HG03095 (cell line): ENCODE data around the gene SMAD2.
"Not testable (repeated sequence)": the region's sequence is repeated elsewhere in the genome, so short reads cannot be mapped to it uniquely, and the experiment has no call there.

ENCODE experiments used
- ATAC-seq: cut with Tn5 transposase; IDR thresholded peaks from one replicate; pipeline ENCODE4 v1.9.1; 2021; ENCODE audit warnings: moderate library complexity; ENCODE audit not compliant: unreplicated experiment

Gene SMAD2

DNA sequence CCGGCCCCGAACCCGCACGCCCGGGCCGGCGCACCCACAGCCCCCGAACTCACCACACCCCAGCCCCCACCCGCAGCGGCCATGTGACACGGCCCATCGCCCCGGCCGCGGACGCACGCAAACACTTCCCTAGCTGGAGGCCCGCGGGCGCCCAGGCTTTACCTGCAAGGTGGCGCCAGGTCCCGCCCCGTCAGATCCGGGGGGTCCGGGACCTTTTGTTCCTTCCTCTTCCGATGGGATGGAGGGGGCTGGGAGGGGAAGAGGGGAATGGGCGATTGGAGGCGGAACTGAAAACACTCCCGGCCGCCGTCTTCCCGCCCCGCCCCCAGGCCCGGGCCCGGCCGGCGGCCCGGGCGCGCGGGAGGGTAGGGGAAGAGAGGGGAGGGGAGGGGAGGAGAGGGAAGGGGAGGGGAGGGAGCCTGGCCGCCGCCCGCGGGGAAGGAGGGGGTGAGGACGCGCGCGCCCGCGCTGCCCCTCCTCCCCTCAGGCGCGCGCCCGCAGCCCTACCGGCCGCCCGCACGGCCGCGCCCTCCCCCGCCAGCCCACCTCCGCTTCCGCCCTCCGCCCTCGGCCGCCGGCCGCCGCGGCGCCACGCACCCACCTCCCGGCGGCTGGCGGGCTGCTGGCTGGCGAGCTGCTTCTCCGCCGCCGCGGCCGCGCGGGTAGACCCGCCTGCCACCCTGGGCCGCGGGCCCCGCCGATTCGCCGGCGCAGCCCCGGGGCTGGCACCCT lies at the start of gene SMAD2:
Gene SMAD2 (minus strand): TSS at position 461 of the 732 bp plus-strand sequence. CDS start 33,903 bp downstream, outside the sequence.
- peak; percentile 56 for ATAC-seq

DNA sequence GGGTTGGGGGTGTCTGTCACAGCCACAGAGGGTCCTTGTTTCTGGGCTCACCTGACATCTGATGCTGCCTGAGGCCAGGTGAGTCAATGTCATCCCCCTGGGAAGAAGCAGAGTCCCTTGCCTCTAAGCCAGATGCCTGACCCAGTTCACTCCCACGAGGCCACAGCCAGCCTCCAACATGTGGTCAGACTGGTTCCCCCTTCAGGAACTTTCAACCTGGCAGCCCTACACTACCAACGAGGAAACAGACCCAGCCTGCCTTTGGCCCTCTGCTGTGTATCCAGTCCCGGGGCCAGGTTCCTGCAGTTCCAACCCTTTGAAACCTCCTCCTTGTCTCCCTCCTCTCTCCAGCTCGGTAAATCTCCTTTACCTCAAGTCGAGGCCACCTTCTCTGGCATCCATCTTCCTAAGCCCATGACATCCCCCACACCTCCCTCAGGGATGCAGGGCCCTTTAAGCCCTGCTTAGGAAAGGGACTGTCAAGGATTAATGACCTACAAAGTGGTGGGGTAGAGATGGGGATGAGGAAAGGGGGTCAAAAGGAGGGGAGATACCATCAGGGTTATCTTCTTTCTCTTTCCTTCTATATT lies 49.2 kb upstream of the SMAD2 start:
- ATAC-seq: no peak

DNA sequence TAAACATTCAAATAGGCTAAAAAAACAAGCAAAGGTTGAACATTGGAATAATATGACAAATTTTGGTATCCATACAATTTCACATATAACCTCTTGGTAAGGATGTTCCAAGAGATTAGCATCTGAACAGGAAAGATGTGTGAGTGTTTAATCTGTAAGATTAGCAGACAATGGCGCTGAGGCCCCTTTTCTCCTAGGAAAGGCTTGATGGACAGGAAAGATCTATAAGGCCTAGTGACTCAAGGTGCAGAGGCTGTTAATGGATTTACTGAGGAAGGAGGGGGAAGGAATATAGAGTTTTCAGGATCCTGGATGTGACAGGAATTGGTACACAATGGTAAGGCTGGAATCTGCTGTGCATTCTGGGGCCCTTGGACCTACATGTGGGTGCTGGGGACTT lies 48.1 kb upstream of the SMAD2 start:
- no peak for ATAC-seq

DNA sequence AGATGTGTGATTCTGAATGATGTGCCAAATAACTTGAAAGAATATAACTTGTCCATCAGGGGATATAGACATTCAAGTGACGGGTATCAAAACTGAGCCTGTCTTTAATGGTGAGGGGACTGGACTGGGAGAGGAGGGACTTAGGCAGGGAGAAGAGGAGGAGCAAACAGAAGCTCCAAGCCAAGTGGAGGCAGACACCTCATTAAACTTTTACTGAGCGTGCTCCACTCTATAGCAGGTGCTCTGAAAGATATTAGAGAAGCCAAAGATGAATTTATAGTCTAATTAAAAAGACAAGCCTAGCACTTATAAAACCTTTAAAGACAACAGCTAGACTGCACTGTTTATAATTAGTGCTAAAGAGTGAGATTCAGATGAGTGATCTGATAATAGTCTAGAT lies 47.7 kb upstream of the SMAD2 start:
- ATAC-seq: no peak

DNA sequence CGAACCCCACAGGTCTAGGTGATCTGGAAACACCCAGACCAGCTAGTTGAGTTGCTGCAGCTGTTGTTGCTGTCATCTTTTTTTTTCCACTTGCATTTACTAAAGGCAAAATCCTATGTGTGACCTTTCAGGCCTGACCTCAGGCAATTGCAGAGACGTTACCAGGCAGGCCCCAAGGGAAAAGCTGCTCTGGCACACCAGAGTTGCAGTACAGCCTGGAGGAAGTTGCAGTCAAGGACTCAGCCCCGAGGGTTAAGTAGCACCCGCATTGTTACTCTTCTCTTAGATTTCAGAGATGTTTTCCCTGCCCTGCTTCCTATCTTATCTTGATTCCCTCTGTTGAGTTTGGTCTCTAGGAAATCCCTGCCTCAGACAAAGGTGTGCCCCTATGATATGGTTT lies 45.2 kb upstream of the SMAD2 start:
- no peak for ATAC-seq

DNA sequence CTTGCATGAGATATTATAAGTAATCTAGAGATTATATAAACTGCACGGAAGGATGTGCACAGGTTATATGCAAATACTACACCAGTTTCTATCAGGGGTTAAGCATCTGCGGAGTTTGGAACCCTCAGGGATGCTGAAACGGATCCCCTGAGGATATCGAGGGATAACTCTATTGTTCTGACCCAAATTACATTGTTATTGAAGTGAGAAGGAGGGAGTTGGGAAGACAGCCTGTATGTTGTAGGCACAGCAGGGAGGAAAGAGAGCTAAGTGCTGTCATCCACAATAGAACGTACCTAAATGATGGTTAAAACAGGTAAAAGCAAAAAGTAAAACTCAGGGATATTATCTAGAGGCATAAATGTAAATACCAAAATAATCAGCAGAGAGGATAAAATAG lies 44.6 kb upstream of the SMAD2 start:
- ATAC-seq: no peak

DNA sequence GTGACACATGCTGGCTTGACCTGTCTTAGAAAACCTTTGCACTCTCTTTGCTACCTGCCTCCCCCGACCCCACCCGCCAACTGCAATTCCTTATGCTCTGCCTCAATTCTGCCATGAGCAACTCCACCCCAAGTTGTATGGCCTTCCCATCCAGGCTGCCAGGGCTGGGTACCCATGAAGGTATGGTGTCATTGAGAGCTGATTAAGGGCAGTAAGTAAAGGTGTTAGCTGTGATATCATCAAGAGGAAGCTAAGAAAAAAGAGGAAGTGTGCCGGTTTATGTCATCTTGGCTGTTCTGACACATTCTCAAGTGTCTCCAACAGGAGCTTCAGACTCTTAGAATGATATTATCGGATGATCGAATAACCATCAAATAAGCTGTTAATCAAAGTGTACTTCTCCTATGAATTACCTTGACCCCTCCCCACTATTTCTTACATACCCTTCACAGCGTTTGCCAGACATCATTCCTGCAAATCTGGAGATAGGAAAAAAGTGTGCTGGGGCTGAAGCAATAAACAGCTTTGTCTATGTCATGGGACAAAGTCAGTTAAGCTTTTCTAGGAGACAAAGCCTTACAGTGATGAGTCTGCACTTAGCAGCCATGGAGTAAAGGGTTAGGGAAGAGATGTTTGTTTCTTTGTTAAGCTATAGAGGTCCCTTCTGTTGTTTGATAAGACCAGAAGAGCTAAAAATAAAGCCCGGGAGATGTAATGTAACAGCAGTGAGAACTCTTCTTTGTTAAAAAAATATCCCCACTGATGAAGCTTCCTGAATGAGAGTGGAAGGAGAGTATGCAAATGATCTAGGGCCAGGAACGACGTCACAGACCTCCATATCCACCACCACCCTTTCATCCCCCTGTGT lies 40.4 kb upstream of the SMAD2 start:
- ATAC-seq: no peak

DNA sequence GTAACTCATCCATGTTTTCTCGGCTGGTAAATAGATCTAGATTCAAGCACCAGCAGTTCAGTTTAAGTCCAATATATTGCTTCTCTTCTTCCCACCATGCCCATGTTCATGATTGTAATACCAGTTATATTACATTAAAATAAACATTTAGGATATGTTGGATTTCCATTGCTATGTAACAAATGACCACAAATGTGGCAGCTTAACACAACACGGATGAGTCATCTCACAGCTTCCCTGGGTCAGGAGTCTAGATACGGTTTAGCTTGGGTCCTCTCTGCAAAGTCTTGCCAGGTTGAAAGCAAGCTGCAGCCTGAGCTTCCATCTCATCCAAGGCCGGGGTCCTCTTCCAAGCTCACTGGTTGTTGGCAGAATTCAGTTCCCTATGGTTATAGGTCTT lies 39.4 kb upstream of the SMAD2 start:
- ATAC-seq: no peak

DNA sequence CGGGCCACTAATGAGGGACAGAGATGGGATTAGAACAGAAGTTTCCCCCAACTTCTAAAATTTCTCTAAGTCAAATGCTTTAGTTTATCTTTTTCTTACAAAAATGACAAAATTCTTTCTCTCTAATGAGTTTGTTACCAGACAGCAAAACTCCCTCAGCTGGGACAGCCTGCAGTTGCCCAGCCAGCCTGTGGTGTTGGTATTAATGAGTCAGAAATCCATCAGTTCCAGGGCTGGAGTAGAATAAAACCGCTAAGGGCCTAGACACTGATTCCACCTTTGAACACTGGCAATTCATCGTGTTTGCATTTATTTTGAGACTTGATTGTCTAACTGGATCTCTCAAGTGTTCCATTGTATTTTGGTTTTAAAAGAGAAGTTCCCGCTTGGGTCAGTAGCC lies 38.3 kb upstream of the SMAD2 start:
- ATAC-seq: no peak

DNA sequence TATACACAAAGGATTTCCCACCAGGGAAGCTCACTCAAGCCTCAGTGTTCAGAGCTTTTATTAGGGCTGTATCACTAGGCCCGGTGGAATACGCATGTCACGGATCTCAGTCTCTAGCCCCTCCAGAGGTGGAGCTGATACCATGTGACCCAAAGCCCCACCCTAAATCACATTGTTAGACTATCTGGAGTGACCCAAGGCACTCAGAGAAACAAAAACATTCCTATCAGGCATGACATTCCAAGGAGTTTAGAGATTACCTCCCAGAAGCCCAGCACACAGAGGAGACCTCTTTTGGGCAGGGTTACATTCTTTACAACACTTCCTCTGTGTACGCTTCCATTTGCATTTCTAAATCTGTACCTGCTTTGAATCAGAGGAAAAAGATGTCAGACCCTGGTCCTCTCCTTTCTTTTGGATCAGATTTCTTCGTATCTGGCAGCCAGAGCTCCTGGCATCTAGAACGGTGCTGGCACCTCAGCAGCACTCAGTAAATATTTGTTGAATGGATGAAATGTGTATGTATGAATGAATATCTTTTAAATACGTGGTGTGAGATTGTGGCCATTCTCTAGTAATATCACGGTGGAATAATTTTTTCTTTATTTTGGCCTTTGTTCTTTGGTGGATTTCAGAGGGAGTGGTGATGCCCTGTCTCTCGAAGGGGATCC lies 37.7 kb upstream of the SMAD2 start:
- no peak for ATAC-seq

DNA sequence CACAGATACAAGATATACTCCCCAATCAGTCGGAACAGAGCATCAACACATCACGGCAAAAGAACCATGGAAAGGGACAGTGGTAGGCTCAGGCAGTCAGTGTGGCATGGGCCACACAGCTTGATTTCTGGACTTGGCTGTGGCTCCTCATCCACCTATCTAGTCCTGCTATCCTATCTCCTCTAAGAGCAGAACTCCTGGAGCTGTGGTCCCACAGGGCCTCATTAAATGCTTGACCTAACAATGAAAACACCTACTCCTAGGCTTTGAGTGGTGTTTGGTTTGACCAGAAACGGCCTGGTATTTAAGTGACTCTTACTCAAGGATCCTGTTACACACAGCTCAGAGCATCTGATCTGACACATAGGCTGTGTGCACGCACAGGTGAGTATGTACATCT lies 33.6 kb upstream of the SMAD2 start:
- ATAC-seq: no peak

DNA sequence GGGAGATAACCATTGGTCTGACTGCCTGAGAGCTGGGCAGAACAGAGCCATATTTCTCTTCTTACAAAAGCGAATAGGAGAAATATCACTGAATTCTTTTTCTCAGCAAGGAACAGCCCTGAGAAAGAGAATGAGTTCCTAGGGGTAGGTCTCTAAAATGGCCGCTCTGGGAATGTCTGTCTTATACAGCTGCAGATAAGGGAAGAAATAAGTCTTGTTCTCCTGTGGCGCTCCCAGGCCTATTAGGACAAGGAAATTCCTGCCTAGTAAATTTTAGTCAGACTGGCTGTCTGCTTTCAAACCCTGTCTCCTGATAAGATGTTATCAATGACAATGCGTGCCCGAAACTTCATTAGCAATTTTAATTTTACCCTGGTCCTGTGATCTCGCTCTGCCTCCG lies 30.5 kb upstream of the SMAD2 start:
- not testable (repeated sequence) for ATAC-seq

DNA sequence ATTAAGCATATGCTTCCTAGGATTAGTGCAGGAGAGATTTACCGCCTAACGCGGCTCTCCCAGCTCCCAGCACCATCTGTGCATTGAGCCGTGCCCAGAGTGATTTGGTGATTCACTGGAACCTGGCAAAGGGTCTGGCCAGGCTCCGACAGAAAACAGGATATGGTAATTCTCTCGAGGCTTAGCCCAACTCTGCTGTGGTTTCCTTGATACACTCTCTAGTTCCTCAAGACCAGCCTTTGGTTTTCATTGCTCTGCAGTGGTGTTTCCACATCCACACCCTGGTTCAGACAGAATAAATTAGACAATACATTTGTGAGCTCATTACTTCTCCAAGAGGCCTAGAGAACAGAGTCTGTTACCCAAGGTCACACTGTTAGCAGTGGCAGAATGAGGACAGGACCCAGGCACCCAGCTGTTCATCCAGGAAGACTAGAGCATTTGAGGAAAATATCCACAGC lies 23.0 kb upstream of the SMAD2 start:
- peak; percentile 68 for ATAC-seq

DNA sequence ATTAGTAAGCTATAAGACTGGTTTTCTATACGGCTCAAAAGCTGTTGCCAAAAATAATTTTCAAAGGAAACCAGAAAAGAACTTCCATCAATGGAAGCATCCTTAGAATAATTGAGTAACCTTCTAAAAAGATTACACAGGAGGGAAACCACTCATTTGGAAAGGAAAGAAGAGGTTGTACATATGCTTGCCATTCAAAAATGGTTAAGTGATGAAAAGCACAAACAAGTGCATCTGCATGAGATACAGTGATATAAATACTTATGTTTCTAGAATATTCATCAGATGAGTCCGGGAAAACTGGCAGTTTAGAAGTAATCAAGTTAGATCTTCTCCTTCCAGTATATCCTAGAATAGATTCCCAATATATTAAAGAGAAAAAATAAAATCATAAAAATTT lies 20.1 kb upstream of the SMAD2 start:
- no peak for ATAC-seq

DNA sequence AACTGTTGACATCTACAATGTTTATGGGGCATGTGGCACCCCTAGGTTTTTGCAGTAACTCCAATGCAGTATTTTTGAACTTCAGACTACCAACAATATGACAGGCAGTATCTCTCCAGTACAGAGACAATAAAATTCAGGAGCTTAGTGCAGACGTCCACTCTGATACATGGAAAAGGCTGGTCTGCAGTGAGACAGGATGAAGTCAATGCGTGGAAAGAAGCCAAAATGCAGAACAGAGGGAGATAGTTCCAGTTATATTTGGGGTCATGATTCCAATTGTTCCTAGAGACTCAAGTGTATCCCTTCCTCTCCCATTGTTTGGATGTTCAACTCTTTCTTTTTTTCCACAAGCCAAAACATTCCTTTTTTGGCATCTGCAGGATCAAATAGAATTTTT lies 18.7 kb upstream of the SMAD2 start:
- ATAC-seq: no peak

DNA sequence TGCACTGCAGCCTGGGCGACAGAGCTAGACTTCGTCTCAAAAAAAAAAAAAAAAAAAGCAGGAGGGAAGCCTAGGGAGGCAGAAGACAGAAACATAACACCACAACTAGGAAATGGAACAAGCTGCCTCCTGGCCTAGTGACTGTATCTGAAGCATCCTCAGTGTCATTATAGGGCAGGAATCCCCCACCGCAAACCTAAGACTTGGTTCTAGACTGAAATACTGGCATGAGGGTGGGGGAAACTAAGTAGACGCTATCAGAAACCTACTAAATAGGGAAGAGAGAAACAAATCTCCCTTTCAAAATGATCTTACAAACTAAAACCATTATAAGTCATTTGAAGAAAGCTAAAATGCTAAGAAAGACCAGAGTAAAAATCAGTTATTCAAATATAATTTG lies 16.4 kb upstream of the SMAD2 start:
- ATAC-seq: no peak

DNA sequence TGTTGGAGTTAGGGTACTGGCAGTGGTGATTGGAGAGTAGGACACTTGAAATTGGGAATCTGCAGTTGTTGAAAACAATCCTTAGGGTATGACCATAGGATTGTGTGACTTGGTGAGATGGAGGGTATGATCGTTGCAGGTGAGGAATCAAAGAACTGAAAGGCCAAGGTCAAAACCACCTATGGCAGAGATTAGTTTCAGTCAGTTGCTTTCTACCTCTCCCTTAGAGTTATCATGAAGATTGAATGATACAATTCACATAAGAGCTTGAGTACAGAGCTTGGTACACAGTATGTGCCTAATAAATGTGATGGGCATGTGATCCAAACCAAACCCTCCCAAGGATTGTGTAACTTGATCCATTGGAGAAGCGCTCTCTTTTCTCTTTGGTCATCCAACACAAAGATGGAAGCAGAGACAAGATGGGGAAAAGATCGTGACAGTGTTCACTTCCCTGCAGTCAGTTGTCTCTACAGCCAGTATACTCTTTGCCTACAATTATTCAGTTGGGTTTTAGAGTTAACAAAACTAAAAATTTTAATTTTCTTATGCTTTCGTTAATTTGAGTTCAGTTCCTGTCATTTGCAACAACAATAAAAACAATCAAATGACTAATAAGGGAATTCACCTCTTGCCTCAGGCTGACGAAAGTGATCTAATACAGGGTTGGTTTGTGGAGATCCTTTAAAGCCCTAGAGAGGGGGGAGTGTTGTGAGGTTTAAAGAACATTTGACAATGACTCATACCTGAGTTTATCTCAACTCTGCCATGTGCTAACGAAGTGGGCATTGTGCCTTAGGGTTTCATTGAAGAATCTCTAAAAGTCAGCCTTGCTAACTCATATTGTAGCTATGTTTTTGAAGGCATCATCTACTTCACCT lies 14.8 kb upstream of the SMAD2 start:
- ATAC-seq: no peak

DNA sequence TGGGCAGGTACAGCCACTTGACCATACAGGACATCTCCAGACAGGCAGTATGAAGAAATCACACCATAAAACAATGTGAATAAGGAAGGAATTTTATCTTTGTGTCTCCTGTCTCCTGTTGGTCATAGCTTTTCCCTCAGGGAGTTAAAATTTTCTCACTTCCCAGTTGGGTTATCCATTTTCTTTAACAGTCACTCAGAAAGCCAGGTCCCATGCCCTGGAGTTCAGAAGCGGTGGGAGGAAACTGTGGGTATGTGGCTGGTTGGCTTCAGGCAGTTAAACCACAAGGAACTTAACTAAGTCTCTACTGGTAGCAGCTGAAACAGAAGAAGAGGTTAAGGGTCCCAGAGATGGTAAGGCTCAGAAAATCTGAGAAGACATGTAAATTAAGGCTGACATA lies 6.5 kb upstream of the SMAD2 start:
- no peak for ATAC-seq

DNA sequence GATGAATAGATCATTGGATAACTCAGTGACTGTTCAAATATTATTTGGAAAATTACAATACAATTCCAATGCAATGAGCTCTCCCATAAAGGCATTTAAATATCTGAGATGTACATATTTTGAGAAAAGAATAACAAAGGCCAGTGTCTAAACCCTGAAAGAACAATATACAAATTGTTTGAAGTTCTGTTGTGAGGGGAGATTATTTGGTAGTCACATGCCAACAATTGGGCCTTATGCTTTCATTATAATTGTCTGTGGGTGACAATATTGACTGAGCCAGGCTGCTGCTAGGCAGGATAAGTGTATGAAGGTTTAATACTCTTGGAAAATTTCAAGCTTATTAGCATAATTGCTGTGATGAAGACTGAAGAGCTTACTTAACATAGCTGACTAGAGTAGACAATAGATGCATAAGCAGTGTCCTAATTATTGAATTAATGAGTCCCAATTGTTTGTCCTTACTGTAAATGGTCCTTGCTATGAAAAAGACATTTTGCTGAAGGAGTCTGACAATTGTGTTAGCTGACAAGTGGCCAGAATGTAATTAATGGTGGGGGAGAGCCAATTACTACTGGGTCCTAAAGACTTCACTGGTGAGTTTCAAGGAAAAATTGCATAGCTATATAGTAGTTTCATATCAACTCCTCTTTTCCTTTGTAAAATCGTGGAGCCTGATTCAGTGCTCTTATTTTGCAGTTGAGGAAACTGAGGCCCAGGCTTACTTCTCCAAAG lies 5.0 kb upstream of the SMAD2 start:
- no peak for ATAC-seq

DNA sequence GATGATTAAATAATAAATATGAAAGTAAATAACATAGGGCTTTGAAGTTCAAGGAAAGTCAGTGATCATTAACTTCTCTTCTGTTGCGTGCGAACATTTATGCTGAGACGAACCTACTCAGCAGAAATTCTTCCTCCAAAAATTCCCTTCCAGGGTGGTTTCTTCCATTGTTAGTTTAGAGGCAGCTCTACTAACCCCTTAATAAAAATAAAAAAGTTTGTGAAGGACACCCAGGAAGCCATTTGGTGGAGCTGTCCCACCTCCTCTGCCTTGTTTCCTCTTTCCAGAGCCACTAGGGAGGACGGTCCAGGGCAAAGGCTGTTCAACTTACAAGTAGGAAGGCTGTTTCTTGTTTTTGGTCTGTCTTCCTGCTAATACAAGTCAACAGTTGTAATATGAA lies 2.1 kb upstream of the SMAD2 start:
- ATAC-seq: no peak
